GM12878 (cell line): ENCODE measurements around the gene SYMPK. TPM values are rescaled to one million over a fixed set of nuclear protein-coding genes. Genes with fewer than 3 reads are reported as not detected.

Experiments used
- ATF2 ChIP-seq: IDR thresholded peaks from 2 replicates; pipeline ENCODE4 v1.6.1; 2012; ENCODE audit warnings: low read length, inconsistent platforms
- HDGF ChIP-seq: fragments of 450-650 bp; IDR thresholded peaks from 2 replicates; pipeline ENCODE4 v1.6.1; 2016; ENCODE audit warnings: antibody characterized with exemption
- MTA2 ChIP-seq: fragments of 450-650 bp; IDR thresholded peaks from 2 replicates; pipeline ENCODE4 v1.6.1; 2016; ENCODE audit warnings: low read depth, mild to moderate bottlenecking, moderate library complexity
- NBN ChIP-seq: fragments of 450-650 bp; IDR thresholded peaks from 2 replicates; pipeline ENCODE4 v1.6.1; 2016
- NFIC ChIP-seq: IDR thresholded peaks from 2 replicates; pipeline ENCODE4 v1.6.1; 2012; ENCODE audit warnings: low read depth, mild to moderate bottlenecking, inconsistent platforms, low read length, moderate library complexity
- NR2C1 ChIP-seq: fragments of 450-650 bp; IDR thresholded peaks from 2 replicates; pipeline ENCODE4 v1.6.1; 2017; ENCODE audit warnings: antibody characterized with exemption, mild to moderate bottlenecking, moderate library complexity
- PKNOX1 ChIP-seq: fragments of 450-650 bp; IDR thresholded peaks from 2 replicates; pipeline ENCODE4 v1.6.1; 2016; ENCODE audit warnings: mild to moderate bottlenecking
- RB1 ChIP-seq: fragments of 450-650 bp; formaldehyde crosslinking; IDR thresholded peaks from 2 replicates; pipeline ENCODE4 v1.6.1; 2017; ENCODE audit warnings: mild to moderate bottlenecking, borderline replicate concordance
- RELB ChIP-seq: fragments of 450-650 bp; IDR thresholded peaks from 2 replicates; pipeline ENCODE4 v1.6.1; 2017; ENCODE audit warnings: low read depth, mild to moderate bottlenecking, moderate library complexity
- SIN3A ChIP-seq: IDR thresholded peaks from 2 replicates; pipeline ENCODE4 v1.6.1; 2012; ENCODE audit warnings: low read depth, low read length, improper control_type of control experiment
- SMAD5 ChIP-seq: IDR thresholded peaks from 2 replicates; pipeline ENCODE4 v1.6.1; 2016; ENCODE audit warnings: antibody characterized with exemption, low read depth
- YY1 ChIP-seq: IDR thresholded peaks from 2 replicates; pipeline ENCODE4 v1.6.1; 2011; ENCODE audit warnings: low read depth, mild to moderate bottlenecking, low read length
- ZBED1 ChIP-seq: IDR thresholded peaks from 2 replicates; pipeline ENCODE4 v1.6.1; 2016; ENCODE audit warnings: borderline replicate concordance
- ZNF687 ChIP-seq: fragments of 450-650 bp; IDR thresholded peaks from 2 replicates; pipeline ENCODE4 v1.6.1; 2017; ENCODE audit warnings: mild to moderate bottlenecking, moderate library complexity
- polyA plus RNA-seq, 11 experiments: library from polyadenylated mRNA; depleted of rRNA in 4 of 11; unstranded in 6 of 11; stranded (reverse) in 5 of 11; fragments of >200 nt; fragmentation: Nextera tagmentation in 4 of 11; fragmentation: Illumina TruSeq in 1 of 11; extraction: Ambion mirVana in 4 of 11; extraction: Trizol in 1 of 11; gene quantifications; 1 replicate in 1 of 11; 2 replicates in 10 of 11; pipeline versions ENCODE4 v1.2.1 to v1.2.3, GENCODE V29; 2011 to 2016; ENCODE audit warnings: inconsistent platforms in 2 of 11, missing spikeins in 2 of 11, low read depth in 1 of 11
- total RNA-seq, 4 experiments: library from RNA; depleted of rRNA in 3 of 4; stranded (reverse); fragments of >200 nt in 3 of 4; fragmentation: Illumina TruSeq in 1 of 4; extraction: Trizol in 1 of 4; gene quantifications; 2 replicates each; pipeline versions ENCODE4 v1.2.1 to v1.2.3, GENCODE V29; 2013 to 2021
- TF ChIP-seq, protein P1 (sequence below): fragments of 450-650 bp; IDR thresholded peaks from 2 replicates; pipeline ENCODE4 v1.6.1; 2018; ENCODE audit warnings: borderline replicate concordance, mild to moderate bottlenecking; ENCODE audit not compliant: partially characterized antibody
- TF ChIP-seq, protein P2 (sequence below): IDR thresholded peaks from 2 replicates; pipeline ENCODE4 v1.6.1; 2012; ENCODE audit warnings: low read depth, low read length, improper control_type of control experiment
- TF ChIP-seq, protein P3 (sequence below): fragments of 450-650 bp; IDR thresholded peaks from 2 replicates; pipeline ENCODE4 v1.6.1; 2014; ENCODE audit warnings: mild to moderate bottlenecking

The SYMPK gene
- total and polyA plus RNA-seq, 10 of the 15 experiments (the other 5 are each of a cell fraction or from before 2014, with no cell fraction given), result 0.49 to 109 (median 42.5) TPM

- TF ChIP-seq, protein P1, sequence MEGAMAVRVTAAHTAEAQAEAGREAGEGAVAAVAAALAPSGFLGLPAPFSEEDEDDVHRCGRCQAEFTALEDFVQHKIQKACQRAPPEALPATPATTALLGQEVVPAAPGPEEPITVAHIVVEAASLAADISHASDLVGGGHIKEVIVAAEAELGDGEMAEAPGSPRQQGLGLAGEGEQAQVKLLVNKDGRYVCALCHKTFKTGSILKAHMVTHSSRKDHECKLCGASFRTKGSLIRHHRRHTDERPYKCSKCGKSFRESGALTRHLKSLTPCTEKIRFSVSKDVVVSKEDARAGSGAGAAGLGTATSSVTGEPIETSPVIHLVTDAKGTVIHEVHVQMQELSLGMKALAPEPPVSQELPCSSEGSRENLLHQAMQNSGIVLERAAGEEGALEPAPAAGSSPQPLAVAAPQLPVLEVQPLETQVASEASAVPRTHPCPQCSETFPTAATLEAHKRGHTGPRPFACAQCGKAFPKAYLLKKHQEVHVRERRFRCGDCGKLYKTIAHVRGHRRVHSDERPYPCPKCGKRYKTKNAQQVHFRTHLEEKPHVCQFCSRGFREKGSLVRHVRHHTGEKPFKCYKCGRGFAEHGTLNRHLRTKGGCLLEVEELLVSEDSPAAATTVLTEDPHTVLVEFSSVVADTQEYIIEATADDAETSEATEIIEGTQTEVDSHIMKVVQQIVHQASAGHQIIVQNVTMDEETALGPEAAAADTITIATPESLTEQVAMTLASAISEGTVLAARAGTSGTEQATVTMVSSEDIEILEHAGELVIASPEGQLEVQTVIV, result no peak
- TF ChIP-seq NFIC (no peak), ZBED1 (no peak), MTA2 (no peak), PKNOX1 (peak; percentile 98), NR2C1 (peak; percentile 61), SMAD5 (no peak), ATF2 (no peak), RELB (0 out of 2 replicates have a peak, but pooled peaks have one; percentile 37), RB1 (peak; percentile 60; the same call in 1 of the 2 replicates), YY1 (peak; percentile 96), SIN3A (peak; percentile 55; the same call in 1 of the 2 replicates), ZNF687 (peak; percentile 59; the same call in 1 of the 2 replicates), HDGF (peak; percentile 95), NBN (peak; percentile 51; the same call in 1 of the 2 replicates)
- TF ChIP-seq, protein P2, sequence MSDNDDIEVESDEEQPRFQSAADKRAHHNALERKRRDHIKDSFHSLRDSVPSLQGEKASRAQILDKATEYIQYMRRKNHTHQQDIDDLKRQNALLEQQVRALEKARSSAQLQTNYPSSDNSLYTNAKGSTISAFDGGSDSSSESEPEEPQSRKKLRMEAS, result peak; percentile 51; the same call in 1 of the 2 replicates
- TF ChIP-seq, protein P3, sequence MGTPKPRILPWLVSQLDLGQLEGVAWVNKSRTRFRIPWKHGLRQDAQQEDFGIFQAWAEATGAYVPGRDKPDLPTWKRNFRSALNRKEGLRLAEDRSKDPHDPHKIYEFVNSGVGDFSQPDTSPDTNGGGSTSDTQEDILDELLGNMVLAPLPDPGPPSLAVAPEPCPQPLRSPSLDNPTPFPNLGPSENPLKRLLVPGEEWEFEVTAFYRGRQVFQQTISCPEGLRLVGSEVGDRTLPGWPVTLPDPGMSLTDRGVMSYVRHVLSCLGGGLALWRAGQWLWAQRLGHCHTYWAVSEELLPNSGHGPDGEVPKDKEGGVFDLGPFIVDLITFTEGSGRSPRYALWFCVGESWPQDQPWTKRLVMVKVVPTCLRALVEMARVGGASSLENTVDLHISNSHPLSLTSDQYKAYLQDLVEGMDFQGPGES, result peak; percentile 50; the same call in 1 of the 2 replicates
Observed at GRCh38 chr19:45792470-45793177, 70.3 kb downstream of the SYMPK start, which contains the start of gene DMWD (continued).
